ENCODE results near the gene SEPSECS. TPM values are rescaled to one million over a fixed set of nuclear protein-coding genes. Genes with fewer than 3 reads are reported as not detected.
"Not testable (repeated sequence)": the region's sequence is repeated elsewhere in the genome, so short reads cannot be mapped to it uniquely, and the experiment has no call there.

The SEPSECS gene
- total RNA-seq, 2 experiments from 2014 or later = 12.8 to 13.3 TPM

- POLR2A ChIA-PET = no interaction called here
Measured at GRCh38 chr4:25089051-25089763, 71.0 kb downstream of the SEPSECS start.

GRCh38 chr4:25088093-25088952 lies 71.9 kb downstream of the SEPSECS start:
- H3K9me3 Mint-ChIP-seq = peaks cover 5% of the 10 kb centered on the region
- ChIA-PET CTCF (no interaction called here), POLR2A (no interaction called here)
- DNase-seq = peak; percentile 15
- H3K27ac Mint-ChIP-seq = no peak overlapping the region
- no peak overlapping the region for H3K4me3 Mint-ChIP-seq
- H3K27me3 Mint-ChIP-seq = peaks cover 39% of the 10 kb centered on the region
- no peaks in the 10 kb centered on the region for H3K4me1 Mint-ChIP-seq (ENCODE audit: low read depth)
- intact Hi-C loops (cut with micrococcal nuclease) = no loop called here
- no peaks in the 10 kb centered on the region for H3K36me3 Mint-ChIP-seq

More at GRCh38 chr4:25089051-25089763, 71.0 kb downstream of the SEPSECS start:
- CTCF ChIA-PET = interaction anchor here (0.6 kb wide), 1 partner anchor 1995 kb away, joined by 3 read pairs; no protein-coding TSS in a partner anchor
- H3K36me3 Mint-ChIP-seq = no peaks in the 10 kb centered on the region
- H3K9me3 Mint-ChIP-seq = peaks cover 7% of the 10 kb centered on the region
- no peak for DNase-seq
- H3K4me3 Mint-ChIP-seq = no peak overlapping the region
- peaks cover 37% of the 10 kb centered on the region for H3K27me3 Mint-ChIP-seq
- H3K27ac Mint-ChIP-seq = no peak overlapping the region
- no peaks in the 10 kb centered on the region for H3K4me1 Mint-ChIP-seq (ENCODE audit: low read depth)
- intact Hi-C loops (cut with micrococcal nuclease) = no loop called here

GRCh38 chr4:25085671-25086070 lies 74.6 kb downstream of the SEPSECS start:
- H3K27me3 Mint-ChIP-seq = peaks cover 36% of the 10 kb centered on the region
- no peaks in the 10 kb centered on the region for H3K36me3 Mint-ChIP-seq
- no peak for DNase-seq
- H3K27ac Mint-ChIP-seq = no peak overlapping the region
- H3K4me1 Mint-ChIP-seq (ENCODE audit: low read depth) = no peaks in the 10 kb centered on the region
- intact Hi-C loops (cut with micrococcal nuclease) = no loop called here
- H3K4me3 Mint-ChIP-seq = no peak overlapping the region
- no peaks in the 10 kb centered on the region for H3K9me3 Mint-ChIP-seq
- CTCF ChIA-PET = no interaction called here
- POLR2A ChIA-PET = no interaction called here

GRCh38 chr4:25083441-25083840 lies 76.8 kb downstream of the SEPSECS start:
- peaks cover 27% of the 10 kb centered on the region for H3K27me3 Mint-ChIP-seq
- H3K4me1 Mint-ChIP-seq (ENCODE audit: low read depth); POLR2A ChIA-PET; CTCF ChIA-PET; H3K27ac Mint-ChIP-seq; DNase-seq; H3K36me3 Mint-ChIP-seq; H3K4me3 Mint-ChIP-seq; H3K9me3 Mint-ChIP-seq; intact Hi-C loops (cut with micrococcal nuclease): not testable (repeated sequence)

GRCh38 chr4:25081866-25082471 lies 78.3 kb downstream of the SEPSECS start:
- ChIA-PET POLR2A (no interaction called here), CTCF (no interaction called here)
- H3K9me3 Mint-ChIP-seq = no peaks in the 10 kb centered on the region
- H3K36me3 Mint-ChIP-seq = no peaks in the 10 kb centered on the region
- no peak overlapping the region for H3K27ac Mint-ChIP-seq
- no peak for DNase-seq
- H3K4me1 Mint-ChIP-seq (ENCODE audit: low read depth) = no peaks in the 10 kb centered on the region
- intact Hi-C loops (cut with micrococcal nuclease) = no loop called here
- no peak overlapping the region for H3K4me3 Mint-ChIP-seq
- H3K27me3 Mint-ChIP-seq = peaks cover 16% of the 10 kb centered on the region

- ChIA-PET POLR2A (no interaction called here), CTCF (no interaction called here)
- DNase-seq = no peak
- H3K27me3 Mint-ChIP-seq = peaks cover 17% of the 10 kb centered on the region
- no peaks in the 10 kb centered on the region for H3K36me3 Mint-ChIP-seq
- H3K4me3 Mint-ChIP-seq = no peak overlapping the region
- H3K4me1 Mint-ChIP-seq (ENCODE audit: low read depth) = no peaks in the 10 kb centered on the region
- H3K9me3 Mint-ChIP-seq = no peaks in the 10 kb centered on the region
- H3K27ac Mint-ChIP-seq = no peak overlapping the region
- intact Hi-C loops (cut with micrococcal nuclease) = no loop called here
Measured at GRCh38 chr4:25080571-25080970, 79.7 kb downstream of the SEPSECS start.

- H3K4me1 Mint-ChIP-seq (ENCODE audit: low read depth) = no peaks in the 10 kb centered on the region
- CTCF ChIA-PET = no interaction called here
- H3K9me3 Mint-ChIP-seq = no peaks in the 10 kb centered on the region
- intact Hi-C loops (cut with micrococcal nuclease) = no loop called here
- H3K27me3 Mint-ChIP-seq = peaks cover 11% of the 10 kb centered on the region
- no peak overlapping the region for H3K27ac Mint-ChIP-seq
- H3K4me3 Mint-ChIP-seq = no peak overlapping the region
- DNase-seq = no peak
- no peaks in the 10 kb centered on the region for H3K36me3 Mint-ChIP-seq
- POLR2A ChIA-PET = no interaction called here
Measured at GRCh38 chr4:25078523-25078922, 81.7 kb downstream of the SEPSECS start.

GRCh38 chr4:25076625-25077398 lies 83.4 kb downstream of the SEPSECS start:
- H3K36me3 Mint-ChIP-seq = no peaks in the 10 kb centered on the region
- POLR2A ChIA-PET = no interaction called here

GRCh38 chr4:25075851-25076250 lies 84.4 kb downstream of the SEPSECS start:
- Mint-ChIP-seq H3K9me3 (no peaks in the 10 kb centered on the region), H3K4me1 (ENCODE audit: low read depth) (no peaks in the 10 kb centered on the region), H3K4me3 (no peak overlapping the region), H3K27me3 (peaks cover 11% of the 10 kb centered on the region), H3K27ac (no peak overlapping the region), H3K36me3 (no peaks in the 10 kb centered on the region)
- ChIA-PET POLR2A (no interaction called here), CTCF (no interaction called here)
- intact Hi-C loops (cut with micrococcal nuclease) = no loop called here
- DNase-seq = no peak

More at GRCh38 chr4:25076625-25077398, 83.4 kb downstream of the SEPSECS start:
- Mint-ChIP-seq H3K27me3 (peaks cover 8% of the 10 kb centered on the region), H3K4me3 (no peak overlapping the region), H3K4me1 (ENCODE audit: low read depth) (no peaks in the 10 kb centered on the region), H3K9me3 (no peaks in the 10 kb centered on the region), H3K27ac (no peak overlapping the region)
- intact Hi-C loops (cut with micrococcal nuclease) = no loop called here
- no peak for DNase-seq
- CTCF ChIA-PET = no interaction called here

- Mint-ChIP-seq H3K4me1 (ENCODE audit: low read depth) (no peaks in the 10 kb centered on the region), H3K27me3 (peaks cover 14% of the 10 kb centered on the region), H3K36me3 (no peaks in the 10 kb centered on the region), H3K27ac (no peak overlapping the region), H3K9me3 (no peaks in the 10 kb centered on the region), H3K4me3 (no peak overlapping the region)
- intact Hi-C loops (cut with micrococcal nuclease) = no loop called here
- DNase-seq = no peak
- POLR2A ChIA-PET = no interaction called here
- CTCF ChIA-PET = no interaction called here
Measured at GRCh38 chr4:25075129-25075528, 85.1 kb downstream of the SEPSECS start.

- H3K9me3 Mint-ChIP-seq = no peaks in the 10 kb centered on the region
- H3K4me3 Mint-ChIP-seq = no peak overlapping the region
- intact Hi-C loops (cut with micrococcal nuclease) = no loop called here
- CTCF ChIA-PET = no interaction called here
- POLR2A ChIA-PET = no interaction called here
- no peaks in the 10 kb centered on the region for H3K36me3 Mint-ChIP-seq
- no peak for DNase-seq
- no peak overlapping the region for H3K27ac Mint-ChIP-seq
- H3K27me3 Mint-ChIP-seq = peaks cover 12% of the 10 kb centered on the region
- no peaks in the 10 kb centered on the region for H3K4me1 Mint-ChIP-seq (ENCODE audit: low read depth)
Measured at GRCh38 chr4:25070545-25070944, 89.7 kb downstream of the SEPSECS start.
